Neural progenitor cell (in vitro differentiated cells): ENCODE measurements around the gene DCTPP1. TPM values are rescaled to one million over a fixed set of nuclear protein-coding genes. Genes with fewer than 3 reads are reported as not detected.

Source experiments
- DNase-seq: peaks from one replicate; pipeline ENCODE4 v3.0.0-alpha.2; 2016; ENCODE audit warnings: low spot score
- H2AFZ ChIP-seq: fragments of 200-600 bp; sonication (generic); replicated peaks from 2 replicates; pipeline ENCODE4 v1.6.1; 2016; ENCODE audit warnings: antibody characterized with exemption
- H3F3A ChIP-seq: fragments of 200-600 bp; sonication (generic); 2 replicates; pipeline ENCODE4 v1.6.1; 2016; ENCODE audit warnings: antibody characterized with exemption, low read depth
- H3K27ac ChIP-seq: fragments of 200-600 bp; sonication (generic); 2 replicates; pipeline ENCODE4 v1.5.1; 2016; ENCODE audit warnings: mild to moderate bottlenecking
- H3K27me3 ChIP-seq: fragments of 200-600 bp; sonication (generic); 2 replicates; pipeline ENCODE4 v1.6.1; 2016; ENCODE audit warnings: mild to moderate bottlenecking, moderate library complexity
- H3K36me3 ChIP-seq: fragments of 200-600 bp; sonication (generic); 2 replicates; pipeline ENCODE4 v1.5.1; 2016
- H3K4me1 ChIP-seq: fragments of 200-600 bp; sonication (generic); 2 replicates; pipeline ENCODE4 v1.6.1; 2016; ENCODE audit warnings: mixed run types
- H3K4me2 ChIP-seq: fragments of 200-600 bp; sonication (generic); 2 replicates; pipeline ENCODE4 v1.6.1; 2016
- H3K4me3 ChIP-seq: fragments of 200-600 bp; sonication (generic); 2 replicates; pipeline ENCODE4 v1.5.1; 2016
- H3K79me2 ChIP-seq: fragments of 200-600 bp; sonication (generic); 2 replicates; pipeline ENCODE4 v1.6.1; 2016; ENCODE audit warnings: low read depth
- H3K9ac ChIP-seq: fragments of 200-600 bp; sonication (generic); 2 replicates; pipeline ENCODE4 v1.6.1; 2016
- H3K9me3 ChIP-seq: fragments of 200-600 bp; sonication (generic); 2 replicates; pipeline ENCODE4 v1.5.1; 2016; ENCODE audit warnings: low read depth
- H4K20me1 ChIP-seq: fragments of 200-600 bp; sonication (generic); 2 replicates; pipeline ENCODE4 v1.6.1; 2016; ENCODE audit warnings: low read depth
- H3K27ac Mint-ChIP-seq: 3 replicates; pipeline ENCODE4 v1.8.0; 2021; ENCODE audit warnings: mixed read lengths
- H3K27me3 Mint-ChIP-seq: 2 replicates; pipeline ENCODE4 v1.8.0; 2022; ENCODE audit warnings: low read depth, mild to moderate bottlenecking, inconsistent platforms, moderate library complexity, mixed read lengths; ENCODE audit not compliant: insufficient read depth
- H3K36me3 Mint-ChIP-seq: 3 replicates; pipeline ENCODE4 v1.8.0; 2021; ENCODE audit warnings: mixed read lengths
- H3K4me1 Mint-ChIP-seq: 3 replicates; pipeline ENCODE4 v1.8.0; 2021; ENCODE audit warnings: mixed read lengths
- H3K4me3 Mint-ChIP-seq: 3 replicates; pipeline ENCODE4 v1.8.0; 2021; ENCODE audit warnings: mild to moderate bottlenecking, moderate library complexity, mixed read lengths
- H3K9me3 Mint-ChIP-seq: 3 replicates; pipeline ENCODE4 v1.8.0; 2020; ENCODE audit warnings: mixed read lengths
- CTCF ChIP-seq: fragments of 200-600 bp; sonication (generic); IDR thresholded peaks from 2 replicates; pipeline ENCODE4 v1.5.1; 2017; ENCODE audit warnings: antibody characterized with exemption, mild to moderate bottlenecking
- EZH2 ChIP-seq: fragments of 200-600 bp; sonication (generic); IDR thresholded peaks from 2 replicates; pipeline ENCODE4 v1.6.1; 2017; ENCODE audit warnings: antibody characterized with exemption, mild to moderate bottlenecking, moderate library complexity
- EZH2phosphoT487 ChIP-seq: fragments of 200-600 bp; sonication (generic); IDR thresholded peaks from 2 replicates; pipeline ENCODE4 v1.6.1; 2017; ENCODE audit warnings: antibody characterized with exemption
- total RNA-seq: library from RNA; depleted of rRNA; stranded (reverse); fragments of >200 nt; gene quantifications from 2 replicates; pipeline ENCODE4 v1.2.3, GENCODE V29; 2015; ENCODE audit warnings: low replicate concordance

The DCTPP1 gene
- total RNA-seq, 1 donor from 2014 or later = 30.4 TPM

DNA sequence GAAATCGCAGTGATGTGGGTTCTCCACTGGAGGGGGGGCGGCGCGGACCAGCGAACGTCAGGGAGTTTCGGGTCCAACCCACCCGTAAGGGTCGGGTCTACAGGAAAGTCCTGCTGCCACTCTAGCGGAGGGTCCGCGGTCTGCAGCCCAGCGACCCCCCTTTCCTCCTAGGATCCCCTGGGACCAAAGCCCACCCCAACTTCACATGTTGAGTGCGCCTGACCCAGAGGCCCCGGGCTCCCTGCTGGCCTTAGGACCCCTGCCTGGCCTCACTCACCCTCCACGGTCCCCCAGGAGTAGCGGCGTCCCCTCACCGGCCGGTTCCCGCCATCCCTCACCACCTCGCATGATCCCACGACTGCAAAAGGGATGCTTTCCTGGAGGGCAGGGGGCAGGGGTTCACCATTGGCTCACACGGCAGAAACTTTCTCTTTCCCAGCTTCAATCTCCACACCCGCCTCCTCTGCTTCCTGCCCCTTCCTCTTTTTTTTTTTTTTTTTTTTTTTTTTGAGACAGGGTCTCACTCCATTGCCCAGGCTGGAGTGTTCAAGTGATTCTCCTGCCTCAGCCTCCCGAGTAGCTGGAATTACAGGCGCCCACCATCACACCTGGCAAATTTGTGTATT lies 50.6 kb downstream of the DCTPP1 start:
- H3K9me3 ChIP-seq = no peaks in the 10 kb centered on the region
- peak overlapping the region; percentile 47 for H3K9ac ChIP-seq
- no peak overlapping the region for H2AFZ ChIP-seq
- H3K27ac ChIP-seq = peak overlapping the region; percentile 60
- peaks cover 3% of the 10 kb centered on the region for H3K36me3 Mint-ChIP-seq
- peak overlapping the region; percentile 79 for H3K4me2 ChIP-seq
- H3K27me3 Mint-ChIP-seq = no peaks in the 10 kb centered on the region
- peaks cover 19% of the 10 kb centered on the region for H3K4me1 ChIP-seq
- H3K4me3 Mint-ChIP-seq = peak overlapping the region; percentile 95
- no peak for TF ChIP-seq EZH2phosphoT487
- no peak for TF ChIP-seq EZH2
- no peak for TF ChIP-seq CTCF
- no peaks in the 10 kb centered on the region for H3K27me3 ChIP-seq
- H4K20me1 ChIP-seq = peaks cover 6% of the 10 kb centered on the region
- H3F3A ChIP-seq = peaks cover 27% of the 10 kb centered on the region
- peaks cover 33% of the 10 kb centered on the region for H3K4me1 Mint-ChIP-seq
- H3K9me3 Mint-ChIP-seq = no peaks in the 10 kb centered on the region
- H3K27ac Mint-ChIP-seq = no peak overlapping the region
- peak overlapping the region; percentile 62 for H3K4me3 ChIP-seq
- no peak for DNase-seq
- H3K79me2 ChIP-seq = peaks cover 16% of the 10 kb centered on the region
- no peaks in the 10 kb centered on the region for H3K36me3 ChIP-seq

DNA sequence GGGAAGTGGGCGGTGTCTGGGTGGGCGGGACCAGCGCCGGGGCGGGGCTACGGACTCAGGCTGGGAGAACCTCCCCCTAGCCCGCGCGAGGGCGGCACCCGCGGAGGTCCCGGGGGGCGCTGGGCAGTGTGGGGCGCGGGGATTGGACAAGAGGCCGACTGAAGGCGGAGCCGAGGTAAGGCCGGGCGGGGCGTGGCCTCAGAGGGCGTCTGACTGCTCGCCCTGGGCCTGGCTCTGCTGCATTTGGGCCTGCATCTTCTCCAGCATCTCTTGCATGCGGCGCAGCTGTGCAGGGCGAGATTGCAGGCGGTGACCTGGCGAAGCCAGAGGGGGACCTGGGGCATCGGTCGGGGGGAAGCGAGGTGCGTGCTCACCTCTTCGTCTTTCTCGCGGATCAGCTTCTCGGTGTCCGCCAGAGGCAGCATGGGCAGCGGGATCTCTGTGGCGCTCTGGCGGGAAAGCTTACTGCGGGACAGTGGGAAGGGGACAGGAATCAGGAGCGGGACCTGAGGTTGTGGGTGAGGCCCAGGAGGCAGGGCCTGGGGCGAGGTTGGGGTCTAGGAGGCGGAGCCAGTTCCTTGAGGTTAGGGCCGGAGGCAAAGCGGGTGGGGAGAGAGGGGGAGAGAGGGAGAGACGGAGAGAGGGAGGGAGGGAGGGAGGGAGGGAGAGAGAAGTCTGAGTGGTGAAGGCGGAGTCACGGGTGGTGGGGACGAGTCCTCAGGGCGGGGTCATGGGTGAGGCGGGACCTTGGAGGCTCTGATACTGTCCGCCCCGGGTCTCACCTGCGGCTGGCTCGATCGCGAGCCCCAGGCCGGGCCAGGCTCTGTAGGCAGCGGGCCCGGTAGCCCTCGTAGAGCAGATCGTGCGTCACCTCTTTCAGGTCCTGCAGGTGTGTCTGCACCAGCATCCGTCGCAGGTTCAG lies 51.3 kb downstream of the DCTPP1 start:
- Histone ChIP-seq H3K36me3 (no peaks in the 10 kb centered on the region), H3K4me2 (peak overlapping the region; percentile 79), H3K9me3 (no peaks in the 10 kb centered on the region), H3K27ac (peak overlapping the region; percentile 99), H3K79me2 (peaks cover 16% of the 10 kb centered on the region), H3K4me1 (peaks cover 19% of the 10 kb centered on the region), H3K27me3 (no peaks in the 10 kb centered on the region), H3F3A (peaks cover 27% of the 10 kb centered on the region), H3K9ac (peak overlapping the region; percentile 53), H2AFZ (peak overlapping the region; percentile 13), H4K20me1 (peaks cover 6% of the 10 kb centered on the region), H3K4me3 (peak overlapping the region; percentile 62)
- H3K4me1 Mint-ChIP-seq = peaks cover 31% of the 10 kb centered on the region
- DNase-seq = peak; percentile 100
- H3K9me3 Mint-ChIP-seq = no peaks in the 10 kb centered on the region
- peaks cover 3% of the 10 kb centered on the region for H3K36me3 Mint-ChIP-seq
- no peaks in the 10 kb centered on the region for H3K27me3 Mint-ChIP-seq
- TF ChIP-seq EZH2 = no peak
- peak; percentile 30 for TF ChIP-seq CTCF
- peak overlapping the region; percentile 94 for H3K27ac Mint-ChIP-seq
- peak overlapping the region; percentile 95 for H3K4me3 Mint-ChIP-seq

DNA sequence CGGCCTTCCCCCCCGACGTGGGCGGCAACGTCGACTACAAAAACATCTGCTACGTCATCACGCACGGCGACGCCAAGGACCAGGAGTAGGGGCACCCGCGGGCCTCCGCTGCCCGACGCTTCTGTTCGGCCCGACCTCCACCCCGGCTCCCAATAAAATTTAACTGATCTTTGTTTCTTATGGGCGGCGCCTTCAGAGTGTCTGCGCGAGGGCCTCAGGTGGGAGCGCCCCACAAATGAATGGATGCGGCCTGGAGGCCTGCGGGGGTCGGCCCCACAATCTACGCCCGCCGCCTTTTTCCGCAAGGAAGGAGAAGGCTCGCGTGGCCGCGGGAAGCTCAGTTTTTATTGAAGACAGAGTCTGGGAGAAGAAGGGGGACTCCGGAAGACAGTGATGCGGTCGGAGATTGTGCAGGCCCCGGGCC lies 52.0 kb downstream of the DCTPP1 start:
- Histone ChIP-seq H3K79me2 (peaks cover 16% of the 10 kb centered on the region), H2AFZ (peak overlapping the region; percentile 63), H3K27me3 (no peaks in the 10 kb centered on the region), H3K4me2 (peak overlapping the region; percentile 79), H3F3A (peaks cover 27% of the 10 kb centered on the region), H3K36me3 (no peaks in the 10 kb centered on the region), H3K9ac (peak overlapping the region; percentile 47), H3K27ac (peak overlapping the region; percentile 99), H3K4me1 (peaks cover 19% of the 10 kb centered on the region), H4K20me1 (peaks cover 6% of the 10 kb centered on the region), H3K4me3 (peak overlapping the region; percentile 62), H3K9me3 (no peaks in the 10 kb centered on the region)
- Mint-ChIP-seq H3K4me3 (peak overlapping the region; percentile 95), H3K27me3 (no peaks in the 10 kb centered on the region), H3K36me3 (peaks cover 3% of the 10 kb centered on the region), H3K4me1 (peaks cover 31% of the 10 kb centered on the region), H3K27ac (peak overlapping the region; percentile 91), H3K9me3 (no peaks in the 10 kb centered on the region)
- TF ChIP-seq CTCF (no peak), EZH2phosphoT487 (no peak), EZH2 (no peak)
- peak; percentile 92 for DNase-seq
